HG03442 (cell line): ENCODE results near the gene LLCFC1.

Source experiments
- ATAC-seq: cut with Tn5 transposase; IDR thresholded peaks from one replicate; pipeline ENCODE4 v1.9.1; 2021; ENCODE audit warnings: mild to moderate bottlenecking, moderate library complexity; ENCODE audit not compliant: unreplicated experiment

The LLCFC1 gene

GRCh38 chr7:142939226-142939910 is at the start of gene LLCFC1:
TSS of gene LLCFC1 (plus strand) at chr7:142939484. CDS start at chr7:142939622, 138 bp downstream.
- no peak for ATAC-seq

DNA sequence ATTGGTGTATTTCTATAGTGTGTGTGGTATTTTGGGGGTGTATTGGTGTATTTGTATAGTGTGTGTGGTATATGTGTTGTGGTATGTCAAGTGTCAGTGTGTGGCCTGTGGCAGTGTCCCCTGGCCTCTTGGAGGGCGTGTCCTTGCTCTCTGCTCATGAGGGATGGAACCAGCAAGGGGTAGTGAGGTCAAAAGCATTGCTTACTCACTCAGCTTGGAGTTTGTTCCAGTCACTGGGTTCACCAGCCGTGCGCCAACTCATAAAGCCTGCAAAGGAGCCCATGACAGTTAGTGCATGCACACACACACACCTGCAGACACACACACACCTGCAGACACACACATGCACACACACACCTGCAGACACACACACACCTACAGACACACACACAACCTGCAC is 49.5 kb upstream of the LLCFC1 start:
- ATAC-seq = no peak

DNA sequence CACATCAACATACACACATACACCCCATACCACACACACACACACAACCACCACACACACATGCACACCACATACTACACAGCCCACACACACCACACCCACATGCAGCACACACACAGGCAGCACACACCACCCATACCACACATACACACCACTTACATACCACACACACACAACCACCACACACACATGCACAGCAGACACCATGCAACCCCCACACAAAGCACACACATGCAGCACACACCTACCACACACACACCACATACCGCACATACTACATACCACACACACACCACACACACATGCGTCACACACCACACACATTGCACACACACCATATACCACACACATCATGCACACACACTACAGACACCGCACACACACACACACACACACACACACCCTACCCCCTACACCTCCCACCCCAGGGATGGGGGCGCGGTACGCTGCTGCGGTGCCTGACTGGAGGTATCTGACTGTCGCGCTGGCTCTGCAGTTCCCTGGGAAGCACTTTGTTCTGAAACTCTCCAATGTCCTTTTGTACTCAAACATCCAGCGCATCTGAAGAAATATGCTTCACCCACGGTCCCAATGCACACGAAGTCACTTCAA is 48.3 kb upstream of the LLCFC1 start:
- no peak for ATAC-seq

DNA sequence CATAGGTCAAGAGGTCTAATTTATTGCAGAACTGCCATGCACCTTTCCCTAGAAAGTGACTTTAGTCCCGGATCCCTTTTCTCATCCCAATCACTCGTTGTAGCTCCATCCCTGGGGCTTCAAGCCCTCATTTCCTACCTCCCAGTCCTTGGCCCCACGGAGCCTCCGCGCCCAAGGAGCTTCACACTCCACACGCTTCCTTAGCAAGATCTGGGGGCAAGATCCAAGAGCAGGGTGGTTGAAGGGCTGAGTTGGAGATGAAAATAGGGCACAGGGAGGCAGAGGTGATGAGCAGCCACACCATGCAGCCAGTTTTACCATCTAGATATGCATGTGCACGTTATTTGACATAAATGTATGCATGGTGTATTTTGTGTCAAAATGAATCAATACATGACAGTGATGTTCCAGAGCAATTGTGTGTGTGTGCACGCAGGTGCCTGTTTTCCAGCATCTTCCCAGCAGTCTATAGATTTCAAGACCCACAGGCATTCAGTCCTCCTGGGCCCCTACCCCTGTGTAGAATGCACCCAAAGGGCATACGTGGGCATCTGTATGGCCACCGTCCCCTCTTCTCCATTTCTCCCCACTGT is 47.7 kb upstream of the LLCFC1 start:
- ATAC-seq = no peak

DNA sequence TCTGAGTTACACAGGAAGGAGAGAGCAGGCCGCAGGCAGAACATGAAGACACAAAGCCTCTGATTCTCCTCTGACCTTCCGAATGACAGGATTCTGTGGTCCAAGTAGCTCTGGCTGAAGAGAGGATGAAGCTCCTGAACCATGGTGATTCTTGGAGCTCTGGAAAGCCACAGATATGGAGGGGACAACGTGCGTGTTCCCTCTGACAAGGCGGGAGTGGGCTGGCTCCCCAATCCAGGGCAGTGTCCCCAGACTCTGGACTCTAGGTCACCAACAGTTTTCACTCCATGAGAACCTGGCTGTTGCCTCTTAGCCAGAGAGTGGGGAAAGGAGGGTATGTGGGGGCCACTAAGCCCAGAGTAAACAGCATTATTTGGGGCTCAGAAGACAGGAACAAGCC is 46.3 kb upstream of the LLCFC1 start:
- ATAC-seq = no peak

- no peak for ATAC-seq
Observed at GRCh38 chr7:142894112-142894984, 44.9 kb upstream of the LLCFC1 start.

GRCh38 chr7:142894985-142895593 is 44.2 kb upstream of the LLCFC1 start:
- no peak for ATAC-seq

- no peak for ATAC-seq
Observed at GRCh38 chr7:142896151-142896550, 43.1 kb upstream of the LLCFC1 start.

DNA sequence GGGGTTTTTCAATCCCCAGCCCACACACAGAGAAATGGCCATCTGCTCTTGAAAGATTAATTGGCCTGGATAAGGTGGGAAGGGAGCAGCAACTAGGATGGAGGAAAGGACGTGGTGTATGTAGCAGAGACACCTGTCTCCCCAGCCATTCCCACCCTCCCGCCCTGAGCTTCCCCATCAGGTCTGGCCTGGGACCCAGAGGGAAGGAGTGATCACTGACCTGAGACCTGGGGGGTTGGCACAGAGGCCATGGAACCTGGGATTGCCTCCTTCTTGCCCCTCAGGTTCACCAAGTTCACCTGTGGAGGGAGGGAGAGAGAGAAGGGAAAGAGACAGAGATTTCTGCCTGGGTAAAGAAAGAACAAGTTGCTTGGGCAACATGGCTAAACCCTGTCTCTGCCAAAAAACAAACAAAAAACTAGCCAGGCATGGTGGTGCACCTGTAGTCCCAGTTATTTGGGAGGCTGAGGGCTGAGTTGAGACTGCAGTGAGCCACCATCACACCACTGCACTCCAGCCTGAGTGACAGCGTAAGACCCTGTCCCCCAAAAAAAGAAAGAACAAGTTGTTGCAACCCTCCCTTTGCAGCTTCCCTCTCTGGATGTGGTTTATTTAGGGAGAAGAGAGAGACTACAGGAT is 42.4 kb upstream of the LLCFC1 start:
- no peak for ATAC-seq

DNA sequence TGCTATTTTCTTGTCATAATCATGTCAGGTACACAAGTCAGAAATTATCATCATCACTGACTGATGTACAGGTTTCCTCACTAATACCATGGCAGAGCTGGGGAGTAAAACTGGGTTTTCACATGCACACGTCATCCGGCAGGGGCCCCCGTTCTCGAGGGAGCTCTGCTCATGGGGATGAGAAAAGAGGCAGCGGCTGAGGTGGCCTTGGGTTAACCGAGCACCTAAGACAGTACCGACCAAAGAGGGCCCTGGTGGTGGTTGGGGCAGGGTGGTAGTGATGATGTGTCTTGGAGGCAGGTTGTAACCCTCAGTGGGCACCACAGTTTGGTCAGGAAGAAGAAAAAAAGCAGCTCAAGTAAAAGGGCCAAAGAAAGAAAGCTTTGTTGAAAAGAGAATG is 41.6 kb upstream of the LLCFC1 start:
- ATAC-seq = no peak

DNA sequence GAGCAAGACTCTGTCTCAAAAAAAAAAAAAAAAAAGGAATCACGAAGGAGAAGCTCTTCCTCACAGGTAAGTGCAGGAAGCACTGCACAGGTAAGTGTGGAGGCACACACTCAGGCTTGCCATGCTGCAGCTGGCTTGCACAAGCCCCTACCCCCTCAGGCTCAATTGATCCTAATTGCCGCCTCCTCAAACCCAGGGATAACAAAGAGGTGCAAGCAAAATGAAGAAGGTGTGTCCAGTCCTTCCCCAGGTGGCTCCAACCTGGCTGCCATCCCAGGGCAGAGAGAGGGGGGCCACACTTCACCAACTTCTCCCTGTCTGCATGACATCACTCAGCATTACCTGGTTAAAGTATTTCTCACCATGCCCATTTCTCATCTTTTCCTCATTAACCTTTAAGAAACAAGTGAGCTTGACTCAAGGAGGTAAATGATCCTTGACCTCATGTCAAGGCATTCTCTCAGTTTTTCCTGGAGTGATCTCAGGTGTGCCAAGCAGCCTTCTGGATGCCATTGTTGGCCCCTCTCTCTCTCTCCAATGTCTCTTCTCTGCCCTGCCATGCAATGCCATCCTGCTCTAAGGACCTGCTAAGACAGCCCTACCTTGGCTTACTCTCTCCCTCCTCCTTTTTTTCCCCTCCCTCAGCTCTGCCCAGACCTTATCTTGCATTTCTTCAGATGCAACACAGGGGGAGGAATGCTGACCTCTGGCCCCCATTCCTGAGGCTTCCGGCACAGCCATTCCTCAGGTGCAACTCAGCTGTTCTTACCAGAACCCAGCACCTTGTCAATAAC is 40.7 kb upstream of the LLCFC1 start:
- no peak for ATAC-seq

GRCh38 chr7:142899661-142900060 is 39.6 kb upstream of the LLCFC1 start:
- ATAC-seq = no peak

GRCh38 chr7:142901426-142902259 is 37.6 kb upstream of the LLCFC1 start:
- ATAC-seq = no peak

DNA sequence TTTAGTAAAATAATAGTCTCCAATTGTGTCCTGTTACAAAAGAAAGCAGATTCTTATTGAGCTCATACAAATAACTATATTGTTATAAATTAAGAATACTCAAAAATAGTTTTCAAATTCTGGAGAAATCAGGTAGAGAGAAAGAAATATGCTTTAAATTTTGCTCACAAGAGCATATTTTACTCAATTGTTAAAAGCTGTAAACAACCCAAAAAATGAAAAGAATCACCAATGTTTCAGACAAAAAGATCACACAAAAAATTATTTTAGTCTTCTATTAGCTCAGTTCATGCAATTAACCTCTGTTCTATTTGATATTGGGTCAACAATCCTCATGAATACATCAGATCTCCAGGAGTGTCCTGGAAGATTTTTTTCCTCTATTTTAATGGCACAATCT is 35.2 kb upstream of the LLCFC1 start:
- ATAC-seq = no peak

DNA sequence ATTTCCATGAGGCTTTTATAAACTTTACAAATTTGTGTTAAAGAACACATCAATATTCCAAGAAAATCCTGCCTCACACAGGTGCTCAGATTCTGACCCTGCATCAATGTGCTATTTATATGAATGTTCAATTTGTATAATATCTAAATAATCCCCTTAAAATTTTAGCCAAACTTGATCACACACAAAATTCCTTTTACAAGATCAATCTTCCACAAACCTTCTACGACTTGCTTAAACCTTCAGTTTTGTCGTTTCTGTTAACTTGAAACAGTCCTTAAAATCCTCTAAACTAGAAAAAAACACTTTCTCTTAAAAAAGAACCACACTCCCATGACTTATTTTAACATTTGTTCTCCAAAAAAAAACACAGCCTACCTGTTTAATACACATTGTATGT is 33.5 kb upstream of the LLCFC1 start:
- ATAC-seq = no peak

DNA sequence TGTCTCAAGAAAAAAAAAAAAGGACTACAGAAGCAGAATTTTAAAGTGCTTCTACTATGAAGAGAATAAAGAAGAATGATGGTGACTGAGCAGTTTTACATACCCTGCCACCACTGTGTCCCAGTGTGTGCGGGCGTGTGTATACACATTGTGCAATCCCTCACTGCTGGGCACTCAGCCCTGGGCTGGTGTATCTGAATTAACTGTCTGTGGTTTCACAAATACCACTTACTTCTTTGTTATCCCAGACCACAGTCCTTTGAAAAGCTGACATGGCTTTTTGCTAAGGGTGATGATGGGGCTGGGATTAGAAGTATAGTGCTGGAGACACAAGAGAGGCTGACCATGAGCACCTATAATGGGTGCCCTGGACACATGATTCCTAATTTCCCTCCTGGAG is 32.6 kb upstream of the LLCFC1 start:
- ATAC-seq = no peak

- ATAC-seq = no peak
Observed at GRCh38 chr7:142908290-142908689, 31.0 kb upstream of the LLCFC1 start.

- peak; percentile 60 for ATAC-seq
Observed at GRCh38 chr7:142908921-142909890, 30.1 kb upstream of the LLCFC1 start.
